GM19025 (cell line): ENCODE data around the gene PARD3B.
"Not testable (repeated sequence)": the region's sequence is repeated elsewhere in the genome, so short reads cannot be mapped to it uniquely, and the experiment has no call there.

Experiments used
- ATAC-seq: cut with Tn5 transposase; IDR thresholded peaks from one replicate; pipeline ENCODE4 v1.9.1; 2021; ENCODE audit warnings: mild to moderate bottlenecking, low read depth, moderate library complexity; ENCODE audit not compliant: unreplicated experiment

PARD3B gene

DNA sequence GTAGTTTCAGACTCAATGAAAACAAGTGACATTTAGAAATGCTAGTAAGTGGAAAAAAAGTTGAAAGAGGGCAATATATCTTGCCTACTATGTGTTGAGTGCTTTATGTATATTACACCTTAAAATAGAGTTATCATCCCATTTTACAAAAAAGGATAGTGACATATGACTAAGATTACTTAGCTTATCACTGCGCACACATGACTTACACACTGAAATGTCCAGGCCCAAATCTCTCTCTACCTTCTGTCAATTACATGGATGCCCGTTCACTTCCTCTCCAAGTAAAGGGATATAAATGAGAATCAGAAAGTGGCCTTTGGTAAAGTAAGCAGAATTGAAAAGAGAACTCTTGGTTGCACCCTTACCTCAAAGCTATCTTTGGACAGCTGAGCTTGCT lies 3.6 kb upstream of the PARD3B start:
- ATAC-seq: no peak

DNA sequence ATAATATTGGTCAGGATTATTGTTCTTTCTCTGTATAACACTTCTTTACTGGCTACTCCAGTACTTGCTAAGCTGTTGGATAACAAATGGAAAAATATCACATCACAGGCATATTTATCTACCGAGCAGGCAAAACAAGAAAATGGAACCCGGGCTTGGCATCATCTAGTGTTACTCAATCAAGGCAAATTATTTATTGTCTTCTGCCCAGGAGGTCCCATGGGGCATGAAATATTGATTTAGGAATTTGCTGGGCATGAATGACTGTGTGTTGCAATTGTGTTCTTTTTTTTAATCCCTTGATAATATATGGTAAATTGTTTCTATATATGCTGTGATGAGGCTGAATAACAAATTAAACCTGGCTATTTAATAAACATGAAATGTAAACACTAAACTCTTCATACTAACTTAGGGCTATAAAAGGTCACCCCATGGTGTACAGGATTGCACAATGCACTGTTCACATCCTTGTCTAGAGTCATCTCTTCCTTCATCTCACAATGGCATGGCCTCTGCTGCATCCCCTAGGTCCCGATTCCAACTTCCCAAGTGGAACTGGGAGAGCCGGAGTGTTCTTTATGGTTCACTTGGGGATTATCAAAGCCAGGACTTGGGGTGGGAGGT lies 2.2 kb upstream of the PARD3B start:
- ATAC-seq: no peak

DNA sequence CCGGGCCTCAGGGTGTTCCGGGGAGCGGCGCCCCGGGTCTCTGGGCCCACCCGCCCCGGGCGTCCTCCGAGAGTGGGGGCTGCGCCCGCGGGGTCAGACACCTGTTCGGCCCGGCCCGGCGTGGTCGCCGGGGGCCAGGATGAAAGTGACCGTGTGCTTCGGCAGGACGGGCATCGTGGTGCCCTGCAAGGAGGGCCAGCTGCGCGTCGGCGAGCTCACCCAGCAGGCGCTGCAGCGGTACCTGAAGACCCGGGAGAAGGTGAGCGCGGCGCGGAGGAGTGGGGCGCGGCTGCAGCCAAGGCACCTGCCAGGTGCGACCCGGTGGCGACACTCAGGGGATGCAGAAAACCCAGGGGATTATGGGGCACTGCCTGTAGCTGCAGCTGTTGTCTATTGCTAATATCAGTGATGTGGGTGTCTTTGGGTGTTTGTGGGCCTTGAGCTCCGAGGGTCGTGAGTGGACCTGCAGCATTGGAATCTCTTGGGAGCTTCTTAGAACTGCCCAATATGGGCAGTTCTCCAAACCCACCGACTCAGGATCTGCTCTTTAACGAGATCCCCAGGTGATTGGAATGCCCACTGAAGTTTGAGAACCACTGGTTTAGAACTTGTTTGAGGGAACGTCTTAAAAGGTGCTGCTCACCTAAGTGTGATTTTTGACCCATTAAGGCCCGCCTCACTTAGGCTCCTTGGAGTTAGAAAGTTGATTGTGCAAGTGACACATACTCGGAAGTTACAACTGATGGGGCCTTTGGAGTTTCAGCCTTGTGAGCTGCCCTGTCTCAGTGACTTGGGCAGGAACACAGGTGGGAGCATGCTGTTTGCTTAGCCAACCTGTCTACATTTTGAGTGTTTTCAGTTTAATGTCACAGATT lies 823 bp downstream of the PARD3B start:
- peak; percentile 13 for ATAC-seq

DNA sequence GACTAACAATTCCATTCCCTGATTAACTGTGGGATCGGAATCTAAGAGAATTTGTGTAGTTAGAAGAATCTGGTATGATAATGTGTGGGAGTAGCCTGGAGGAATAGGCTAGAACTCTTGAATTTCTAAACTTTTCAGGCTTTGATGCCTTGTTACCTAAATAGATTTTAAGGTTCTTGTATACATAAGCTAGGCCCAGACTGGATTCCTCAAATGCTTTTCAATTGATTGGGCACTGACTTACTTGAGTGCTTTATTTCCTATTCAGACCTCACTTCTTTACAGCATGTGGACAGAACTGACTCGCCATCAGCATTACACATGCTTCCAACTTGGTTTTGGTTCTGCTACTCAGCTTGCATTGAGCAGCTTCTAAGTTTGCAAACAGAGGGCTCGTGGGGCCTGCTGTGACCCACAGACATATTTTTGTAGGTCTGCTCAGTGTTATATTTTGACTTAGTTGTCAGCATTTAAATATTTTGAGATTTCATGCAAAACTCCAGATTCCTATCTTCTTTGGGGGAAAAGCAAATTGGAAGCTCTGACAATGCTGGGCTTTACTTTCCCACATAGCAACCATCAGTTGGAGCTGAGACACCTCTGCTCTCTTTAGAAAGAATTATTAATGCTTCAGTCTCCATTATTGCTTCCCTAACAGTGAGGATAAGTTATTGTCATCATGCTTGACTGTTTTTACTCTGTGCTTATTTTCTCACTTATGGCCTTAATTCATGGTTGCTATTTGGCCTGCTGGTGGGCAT lies 5.7 kb downstream of the PARD3B start:
- ATAC-seq: no peak

- no peak for ATAC-seq
Observed at GRCh38 chr2:204551512-204551863, 6.2 kb downstream of the PARD3B start.

- no peak for ATAC-seq
Observed at GRCh38 chr2:204557604-204558003, 12.3 kb downstream of the PARD3B start.

GRCh38 chr2:204559358-204559757 lies 14.1 kb downstream of the PARD3B start:
- not testable (repeated sequence) for ATAC-seq

- ATAC-seq: no peak
Observed at GRCh38 chr2:204560902-204561301, 15.6 kb downstream of the PARD3B start.

DNA sequence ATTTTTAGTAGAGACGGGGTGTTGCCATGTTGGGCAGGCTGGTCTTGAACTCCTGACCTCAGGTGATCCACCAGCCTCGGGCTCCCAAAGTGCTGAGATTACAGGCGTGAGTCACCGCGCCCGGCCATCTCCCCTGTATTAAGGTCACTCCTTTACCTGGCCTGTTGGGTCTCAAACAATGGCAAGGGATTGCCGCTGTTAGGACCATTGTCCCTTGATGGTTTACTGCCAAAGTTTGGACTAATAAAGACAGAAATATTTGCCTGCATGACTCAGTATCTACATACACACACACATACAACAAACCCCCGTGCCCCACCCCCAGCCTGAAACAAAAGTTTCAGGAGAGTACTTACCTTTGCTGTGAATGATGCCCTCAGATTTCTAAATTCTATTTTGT lies 16.5 kb downstream of the PARD3B start:
- ATAC-seq: no peak

DNA sequence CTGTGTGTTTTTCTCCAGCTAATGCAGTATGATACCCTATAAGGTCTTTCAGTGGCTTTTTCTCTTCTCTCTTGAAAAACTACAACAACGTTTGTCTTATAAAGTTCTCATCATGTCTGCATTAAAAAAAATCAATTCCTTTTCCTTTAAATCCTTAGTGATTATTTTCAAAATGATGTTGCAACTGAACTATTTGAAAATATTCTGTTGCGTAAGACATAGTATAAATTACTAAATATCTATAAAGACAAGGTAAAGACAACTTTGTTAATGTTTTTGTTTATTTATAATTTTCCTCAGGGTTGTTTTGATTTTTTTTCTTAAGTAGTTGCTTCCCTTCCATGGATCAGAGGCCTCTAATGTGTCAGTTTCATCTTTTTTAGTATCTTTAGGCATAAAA lies 21.2 kb downstream of the PARD3B start:
- ATAC-seq: no peak

GRCh38 chr2:204570421-204570820 lies 25.1 kb downstream of the PARD3B start:
- ATAC-seq: no peak

DNA sequence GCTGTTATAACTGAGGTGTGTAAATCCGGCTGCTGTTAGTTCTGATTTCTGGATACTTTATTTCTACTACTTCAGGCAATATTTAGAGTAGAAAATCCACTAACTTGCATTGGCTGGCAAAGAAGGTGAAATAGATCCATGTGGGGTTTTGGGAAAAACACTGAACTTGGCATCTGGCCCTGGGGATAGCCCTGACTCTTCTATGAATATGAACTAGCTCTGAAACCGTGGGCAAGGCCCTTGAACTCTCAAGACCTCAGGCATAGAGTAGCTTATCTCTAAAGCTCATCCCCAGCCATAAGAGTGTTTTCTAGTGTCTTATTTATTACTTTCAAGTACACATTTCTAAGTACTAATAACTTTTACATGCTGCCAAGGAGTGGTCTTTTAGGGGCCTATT lies 25.8 kb downstream of the PARD3B start:
- no peak for ATAC-seq

- no peak for ATAC-seq
Observed at GRCh38 chr2:204571911-204572310, 26.6 kb downstream of the PARD3B start.

DNA sequence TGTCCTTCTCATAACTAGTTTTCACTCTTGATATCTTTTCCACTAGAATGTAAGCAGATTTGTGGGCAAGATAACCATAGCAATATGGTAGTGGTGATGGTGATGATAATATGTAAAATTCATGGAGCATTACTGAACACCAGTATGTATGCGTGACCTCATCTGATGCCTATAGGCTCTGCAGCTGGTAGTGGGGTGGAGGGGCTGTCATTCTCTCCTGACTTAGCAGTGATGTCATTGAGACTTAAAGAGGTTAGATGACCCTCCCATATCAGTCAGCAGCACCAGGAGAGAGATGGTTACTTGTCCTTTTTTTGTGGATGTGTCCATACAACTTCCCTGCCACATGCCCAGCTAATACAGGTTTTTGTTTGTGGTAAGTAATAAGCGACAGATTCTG lies 27.9 kb downstream of the PARD3B start:
- no peak for ATAC-seq

GRCh38 chr2:204574486-204574885 lies 29.2 kb downstream of the PARD3B start:
- no peak for ATAC-seq

DNA sequence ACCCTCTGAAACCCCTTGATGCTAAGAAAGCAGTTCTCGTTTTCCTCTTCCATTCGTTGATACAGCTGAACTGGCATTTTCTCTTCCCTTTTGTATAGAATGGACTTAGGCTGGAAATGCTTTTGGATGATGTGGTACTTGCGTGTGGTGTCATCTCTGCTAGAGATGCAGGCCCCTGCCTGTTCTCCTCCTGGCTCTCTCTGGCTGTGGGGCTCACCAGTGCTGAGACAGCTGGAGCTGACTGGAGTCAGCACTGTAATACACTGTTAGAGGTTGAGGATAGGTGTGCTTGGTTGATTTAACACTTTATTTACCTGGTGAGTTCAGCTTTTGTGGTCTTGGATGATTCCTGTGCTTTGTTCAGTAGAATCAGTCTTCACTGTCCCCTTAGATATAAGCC lies 30.2 kb downstream of the PARD3B start:
- ATAC-seq: no peak

GRCh38 chr2:204576362-204576979 lies 31.2 kb downstream of the PARD3B start:
- no peak for ATAC-seq

- ATAC-seq: no peak
Observed at GRCh38 chr2:204578928-204579598, 33.8 kb downstream of the PARD3B start.

DNA sequence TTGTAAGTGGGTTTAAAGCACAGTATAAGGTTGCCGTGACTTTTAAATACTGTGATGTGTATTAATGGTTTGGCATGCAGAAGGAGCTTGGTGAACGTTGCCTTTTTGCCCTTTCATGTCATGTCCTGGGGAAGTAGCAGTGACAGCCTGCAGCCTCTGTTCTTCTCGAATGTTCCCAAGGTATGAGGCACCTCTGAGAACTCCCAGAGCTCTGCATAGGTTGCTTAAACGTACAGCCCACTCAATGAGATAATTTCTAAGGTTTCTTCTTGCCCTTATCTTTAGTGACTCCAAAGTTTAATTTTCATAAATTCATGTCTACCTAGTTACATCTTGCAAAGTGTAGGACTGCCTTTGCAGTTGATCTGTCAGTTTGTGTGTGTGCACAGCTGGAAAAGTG lies 36.7 kb downstream of the PARD3B start:
- ATAC-seq: no peak

DNA sequence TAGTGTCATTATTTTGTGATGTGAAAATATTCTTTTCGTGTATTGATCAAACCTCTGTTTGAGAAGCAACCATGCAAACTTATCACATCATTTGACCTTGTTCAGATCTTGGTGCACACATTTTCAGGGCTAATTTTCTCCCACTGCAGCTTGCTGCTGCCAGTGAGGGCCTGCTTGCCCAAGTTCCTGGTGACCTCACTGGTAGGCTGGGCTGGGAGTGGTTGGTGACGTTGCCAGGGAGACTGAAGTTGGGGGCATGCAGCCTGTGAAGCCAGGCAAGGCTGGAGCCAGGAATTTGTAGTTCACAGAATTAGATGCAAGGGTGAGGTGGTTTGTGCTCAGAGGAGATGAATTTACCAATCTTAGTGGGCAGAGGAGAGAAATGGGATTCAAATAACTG lies 38.5 kb downstream of the PARD3B start:
- no peak for ATAC-seq
